IMR-90 (cell line): ENCODE data around the gene BGN. TPM values are rescaled to one million over a fixed set of nuclear protein-coding genes. Genes with fewer than 3 reads are reported as not detected.

Experiments used
- ATAC-seq: fragments of 200-7000 bp; cut with Tn5 transposase; 2 replicates; pipeline ENCODE4 v1.9.1; 2020; ENCODE audit warnings: low read depth, mild to moderate bottlenecking, moderate library complexity
- BruUV-seq: library from RNA; stranded (reverse); fragments of 400-500 nt; replicated peaks from 2 replicates; lab custom pipeline; 2021; lab: Mats Ljungman, UMichigan
- CTCF ChIA-PET: fragments of 300-600 bp; formaldehyde crosslinking; extraction: SDS; loops from one replicate; lab custom pipeline; 2021; ENCODE audit warnings: antibody characterized with exemption; lab: Yijun Ruan, JAX
- POLR2A ChIA-PET: fragments of 300-600 bp; sonication (Branson Sonifier 250); formaldehyde crosslinking; loops from one replicate; lab custom pipeline; 2022; ENCODE audit warnings: antibody characterized with exemption; ENCODE audit not compliant: unreplicated experiment; lab: Charles Lee
- DNase-seq: peaks from one replicate; pipeline ENCODE4 v3.0.0; 2013
- H2AFZ ChIP-seq: replicated peaks from 2 replicates; pipeline ENCODE3; 2013; ENCODE audit warnings: low read length, mild to moderate bottlenecking; ENCODE audit not compliant: poor library complexity
- H2AK5ac ChIP-seq: 2 replicates; pipeline ENCODE4 v1.6.1; 2013; ENCODE audit warnings: low read depth, low read length, inconsistent platforms
- H2AK9ac ChIP-seq: replicated peaks from 2 replicates; pipeline ENCODE3; 2013; ENCODE audit warnings: mild to moderate bottlenecking, low read depth, low read length, moderate library complexity; ENCODE audit not compliant: poor library complexity
- H2BK120ac ChIP-seq: 2 replicates; pipeline ENCODE4 v1.6.1; 2013; ENCODE audit warnings: low read depth, low read length, inconsistent platforms
- H2BK15ac ChIP-seq: 3 replicates; pipeline ENCODE4 v1.6.1; 2013; ENCODE audit warnings: low read depth, low read length, inconsistent platforms
- H2BK20ac ChIP-seq: 2 replicates; pipeline ENCODE4 v1.6.1; 2013; ENCODE audit warnings: low read depth, mild to moderate bottlenecking, inconsistent platforms, low read length, moderate library complexity
- H2BK5ac ChIP-seq: 2 replicates; pipeline ENCODE4 v1.6.1; 2013; ENCODE audit warnings: mild to moderate bottlenecking, low read depth, low read length, inconsistent platforms; ENCODE audit not compliant: poor library complexity, severe bottlenecking
- H3K14ac ChIP-seq: replicated peaks from 2 replicates; pipeline ENCODE4 v1.6.1; 2013; ENCODE audit warnings: low read depth, low read length, inconsistent platforms
- H3K18ac ChIP-seq: 2 replicates; pipeline ENCODE4 v1.6.1; 2013; ENCODE audit warnings: low read depth, low read length, control low read depth
- H3K23ac ChIP-seq: 2 replicates; pipeline ENCODE4 v1.6.1; 2013; ENCODE audit warnings: low read depth, low read length, inconsistent platforms
- H3K27ac ChIP-seq: 2 replicates; pipeline ENCODE4 v1.5.1; 2013; ENCODE audit warnings: mild to moderate bottlenecking, control low read depth, low read length; ENCODE audit not compliant: insufficient read depth
- H3K27me3 ChIP-seq: 2 replicates; pipeline ENCODE4 v1.6.1; 2013; ENCODE audit warnings: low read length; ENCODE audit not compliant: control insufficient read depth, insufficient read depth
- H3K36me3 ChIP-seq: 2 replicates; pipeline ENCODE4 v1.6.1; 2013; ENCODE audit warnings: low read length, mixed read lengths; ENCODE audit not compliant: control insufficient read depth, insufficient read depth
- H3K4ac ChIP-seq: 2 replicates; pipeline ENCODE4 v1.6.1; 2013; ENCODE audit warnings: low read depth, low read length, inconsistent platforms
- H3K4me1 ChIP-seq: 2 replicates; pipeline ENCODE4 v1.6.1; 2013; ENCODE audit warnings: low read length, mixed read lengths; ENCODE audit not compliant: control insufficient read depth, insufficient read depth
- H3K4me2 ChIP-seq: 2 replicates; pipeline ENCODE4 v1.6.1; 2013; ENCODE audit warnings: low read depth, mild to moderate bottlenecking, control low read depth, low read length, moderate library complexity
- H3K4me3 ChIP-seq: 2 replicates; pipeline ENCODE4 v1.5.1; 2013; ENCODE audit warnings: low read depth, mild to moderate bottlenecking, control low read depth, low read length, moderate library complexity; ENCODE audit not compliant: insufficient read depth
- H3K56ac ChIP-seq: 2 replicates; pipeline ENCODE4 v1.6.1; 2013; ENCODE audit warnings: low read length, inconsistent platforms; ENCODE audit not compliant: insufficient read depth; ENCODE audit errors: extremely low read depth
- H3K79me1 ChIP-seq, 2 experiments: 2 replicates each; pipeline ENCODE4 v1.6.1; 2013; ENCODE audit warnings: low read length in 2 of 2, inconsistent platforms in 1 of 2, low read depth in 1 of 2
- H3K9ac ChIP-seq: 2 replicates; pipeline ENCODE4 v1.6.1; 2013; ENCODE audit warnings: low read depth, low read length, control low read depth
- H3K9me1 ChIP-seq: 2 replicates; pipeline ENCODE4 v1.6.1; 2013; ENCODE audit warnings: low read length, inconsistent platforms; ENCODE audit not compliant: insufficient read depth
- H3K9me3 ChIP-seq: 2 replicates; pipeline ENCODE4 v1.6.1; 2013; ENCODE audit warnings: low read length; ENCODE audit not compliant: control insufficient read depth, insufficient read depth
- H4K20me1 ChIP-seq: 2 replicates; pipeline ENCODE4 v1.6.1; 2013; ENCODE audit warnings: low read length, inconsistent platforms; ENCODE audit not compliant: insufficient read depth
- H4K5ac ChIP-seq: 2 replicates; pipeline ENCODE4 v1.6.1; 2013; ENCODE audit warnings: mild to moderate bottlenecking, low read depth, low read length, control low read depth
- H4K8ac ChIP-seq, 2 experiments: 2 replicates each; pipeline ENCODE4 v1.6.1; 2013; ENCODE audit warnings: low read depth in 2 of 2, low read length in 2 of 2, control low read depth in 1 of 2, inconsistent platforms in 1 of 2
- H4K91ac ChIP-seq: 2 replicates; pipeline ENCODE4 v1.6.1; 2013; ENCODE audit warnings: low read depth, low read length, inconsistent platforms; ENCODE audit not compliant: insufficient read depth
- BHLHE40 ChIP-seq: fragments of 150-350 bp; IDR thresholded peaks from 2 replicates; pipeline ENCODE4 v1.6.1; 2016; ENCODE audit warnings: mild to moderate bottlenecking, low read depth, low read length
- CEBPB ChIP-seq: IDR thresholded peaks from 2 replicates; pipeline ENCODE4 v1.6.1; 2012; ENCODE audit warnings: low read depth, low read length, improper control_type of control experiment
- CHD1 ChIP-seq: IDR thresholded peaks from 2 replicates; pipeline ENCODE4 v1.6.1; 2012; ENCODE audit warnings: low read depth, low read length, improper control_type of control experiment
- MAFK ChIP-seq: IDR thresholded peaks from 2 replicates; pipeline ENCODE4 v1.6.1; 2012; ENCODE audit warnings: low read depth, low read length, improper control_type of control experiment
- MAZ ChIP-seq: IDR thresholded peaks from 2 replicates; pipeline ENCODE4 v1.6.1; 2012; ENCODE audit warnings: low read depth, mild to moderate bottlenecking, low read length, improper control_type of control experiment, moderate library complexity, borderline replicate concordance
- MXI1 ChIP-seq: IDR thresholded peaks from 2 replicates; pipeline ENCODE4 v1.6.1; 2012; ENCODE audit warnings: low read depth, mild to moderate bottlenecking, low read length, moderate library complexity, borderline replicate concordance
- NFE2L2 ChIP-seq: fragments of 150-350 bp; IDR thresholded peaks from 2 replicates; pipeline ENCODE4 v1.6.1; 2016; ENCODE audit warnings: low read depth, mild to moderate bottlenecking, low read length
- POLR2A ChIP-seq: IDR thresholded peaks from 2 replicates; pipeline ENCODE4 v1.6.1; 2012; ENCODE audit warnings: mild to moderate bottlenecking, low read depth, low read length
- RAD21 ChIP-seq: IDR thresholded peaks from 2 replicates; pipeline ENCODE4 v1.6.1; 2012; ENCODE audit warnings: low read length, improper control_type of control experiment
- RCOR1 ChIP-seq: IDR thresholded peaks from 2 replicates; pipeline ENCODE4 v1.6.1; 2012; ENCODE audit warnings: mild to moderate bottlenecking, low read length, improper control_type of control experiment; ENCODE audit not compliant: insufficient replicate concordance
- RFX5 ChIP-seq: IDR thresholded peaks from 2 replicates; pipeline ENCODE4 v1.8.0; 2012; ENCODE audit warnings: low read depth, mild to moderate bottlenecking, low read length, moderate library complexity
- SMC3 ChIP-seq: fragments of 150-350 bp; IDR thresholded peaks from 2 replicates; pipeline ENCODE4 v1.6.1; 2016; ENCODE audit warnings: low read depth, mild to moderate bottlenecking, antibody characterized with exemption, low read length, moderate library complexity
- WGBS, 2 experiments: methylation state at CpG; one replicate each; pipeline versions ENCODE4 v1.1.5 to v1.1.7; 2013; ENCODE audit warnings: missing lambda C conversion rate in 2 of 2; ENCODE audit not compliant: insufficient read length in 1 of 2; ENCODE audit errors: extremely low coverage in 2 of 2; 5-methylcytosine and 5-hydroxymethylcytosine counted together
- dilution Hi-C: fragments of 300-500 bp; cut with HindIII; formaldehyde crosslinking; loops from one replicate; pipeline ENCODE4 v1.14.3; 2018; ENCODE audit warnings: low sequenced_read_pairs; ENCODE audit not compliant: unreplicated experiment
- in situ Hi-C: fragments of 300-500 bp; cut with MboI; formaldehyde crosslinking; loops from 3 replicates; pipeline ENCODE4 v1.14.3; 2019; ENCODE audit warnings: low sequenced_read_pairs, inconsistent platforms, mixed read lengths
- intact Hi-C: fragments of 100-400 bp; cut with micrococcal nuclease; formaldehyde crosslinking; loops from 2 replicates; pipeline ENCODE4 v1.10.0; 2022
- polyA plus RNA-seq, 3 experiments: library from polyadenylated mRNA; depleted of rRNA; stranded (reverse); fragments of >200 nt; gene quantifications; 2 replicates each; pipeline ENCODE4 v1.2.3, GENCODE V29; 2012; ENCODE audit warnings: low replicate concordance in 1 of 3
- total RNA-seq: library from RNA; depleted of rRNA; stranded (reverse); fragments of >200 nt; gene quantifications from 2 replicates; pipeline ENCODE4 v1.2.3, GENCODE V29; 2012
- TF ChIP-seq, protein P1 (sequence below): fragments of 150-350 bp; IDR thresholded peaks from 2 replicates; pipeline ENCODE4 v1.6.1; 2017; ENCODE audit warnings: mild to moderate bottlenecking, antibody characterized with exemption, low read length, low read depth
- TF ChIP-seq, protein P2 (sequence below): conservative IDR thresholded peaks from 2 replicates; pipeline ENCODE4 v1.5.1; 2012; ENCODE audit warnings: mild to moderate bottlenecking, low read depth, low read length, improper control_type of control experiment
- TF ChIP-seq, protein P3 (sequence below): fragments of 150-350 bp; IDR thresholded peaks from 2 replicates; pipeline ENCODE4 v1.6.1; 2016; ENCODE audit warnings: low read depth, mild to moderate bottlenecking, low read length, moderate library complexity, borderline replicate concordance

Gene BGN
- total and polyA plus RNA-seq, 2 of the 4 experiments (the other 2 are of a cell fraction), result 11.3 to 298 TPM

- Histone ChIP-seq H3K79me1 (no peaks in the 10 kb centered on the region), H2AFZ (no peak overlapping the region), H2AK9ac (no peak overlapping the region), H2BK15ac (no peak overlapping the region), H4K91ac (no peak overlapping the region), H2BK120ac (no peak overlapping the region), H3K14ac (no peak overlapping the region), H3K23ac (no peak overlapping the region), H3K27me3 (peaks cover 3% of the 10 kb centered on the region), H3K36me3 (no peaks in the 10 kb centered on the region), H2BK5ac (no peak overlapping the region), H3K56ac (no peak overlapping the region), H2BK20ac (no peak overlapping the region), H3K9me1 (no peaks in the 10 kb centered on the region), H2AK5ac (no peak overlapping the region), H3K9ac (no peak overlapping the region), H4K8ac (no peak overlapping the region), H3K4ac (no peak overlapping the region), H3K18ac (no peak overlapping the region), H3K4me1 (no peaks in the 10 kb centered on the region), H3K27ac (no peak overlapping the region), H4K20me1 (no peaks in the 10 kb centered on the region; the same call in 1 of the 2 replicates), H3K4me3 (no peak overlapping the region), H3K4me2 (no peak overlapping the region), H3K9me3 (peaks cover 3% of the 10 kb centered on the region; the same call in 1 of the 2 replicates), H4K5ac (no peak overlapping the region)
- dilution Hi-C loops, result no loop called here
- POLR2A ChIA-PET, result interaction anchor here (0.7 kb wide), 1 partner anchor 924 kb away, joined by 3 read pairs; no protein-coding TSS in a partner anchor
- in situ Hi-C loops, result no loop called here
- DNase-seq (no peak), ATAC-seq (no peak)
- no TSS peak for BruUV-seq
- intact Hi-C loops, result no loop called here
- TF ChIP-seq MAZ, result no peak
- TF ChIP-seq MAFK, result no peak
- TF ChIP-seq CEBPB, result no peak
- no peak for TF ChIP-seq RAD21
- no peak for TF ChIP-seq RFX5
- TF ChIP-seq, protein P1, sequence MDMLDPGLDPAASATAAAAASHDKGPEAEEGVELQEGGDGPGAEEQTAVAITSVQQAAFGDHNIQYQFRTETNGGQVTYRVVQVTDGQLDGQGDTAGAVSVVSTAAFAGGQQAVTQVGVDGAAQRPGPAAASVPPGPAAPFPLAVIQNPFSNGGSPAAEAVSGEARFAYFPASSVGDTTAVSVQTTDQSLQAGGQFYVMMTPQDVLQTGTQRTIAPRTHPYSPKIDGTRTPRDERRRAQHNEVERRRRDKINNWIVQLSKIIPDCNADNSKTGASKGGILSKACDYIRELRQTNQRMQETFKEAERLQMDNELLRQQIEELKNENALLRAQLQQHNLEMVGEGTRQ, result no peak
- no peak for TF ChIP-seq SMC3
- TF ChIP-seq, protein P2, sequence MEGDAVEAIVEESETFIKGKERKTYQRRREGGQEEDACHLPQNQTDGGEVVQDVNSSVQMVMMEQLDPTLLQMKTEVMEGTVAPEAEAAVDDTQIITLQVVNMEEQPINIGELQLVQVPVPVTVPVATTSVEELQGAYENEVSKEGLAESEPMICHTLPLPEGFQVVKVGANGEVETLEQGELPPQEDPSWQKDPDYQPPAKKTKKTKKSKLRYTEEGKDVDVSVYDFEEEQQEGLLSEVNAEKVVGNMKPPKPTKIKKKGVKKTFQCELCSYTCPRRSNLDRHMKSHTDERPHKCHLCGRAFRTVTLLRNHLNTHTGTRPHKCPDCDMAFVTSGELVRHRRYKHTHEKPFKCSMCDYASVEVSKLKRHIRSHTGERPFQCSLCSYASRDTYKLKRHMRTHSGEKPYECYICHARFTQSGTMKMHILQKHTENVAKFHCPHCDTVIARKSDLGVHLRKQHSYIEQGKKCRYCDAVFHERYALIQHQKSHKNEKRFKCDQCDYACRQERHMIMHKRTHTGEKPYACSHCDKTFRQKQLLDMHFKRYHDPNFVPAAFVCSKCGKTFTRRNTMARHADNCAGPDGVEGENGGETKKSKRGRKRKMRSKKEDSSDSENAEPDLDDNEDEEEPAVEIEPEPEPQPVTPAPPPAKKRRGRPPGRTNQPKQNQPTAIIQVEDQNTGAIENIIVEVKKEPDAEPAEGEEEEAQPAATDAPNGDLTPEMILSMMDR, result no peak
- TF ChIP-seq POLR2A, result no peak
- no peak for TF ChIP-seq MXI1
- TF ChIP-seq BHLHE40, result no peak
- TF ChIP-seq RCOR1, result no peak
- no peak for TF ChIP-seq CHD1
- TF ChIP-seq, protein P3, sequence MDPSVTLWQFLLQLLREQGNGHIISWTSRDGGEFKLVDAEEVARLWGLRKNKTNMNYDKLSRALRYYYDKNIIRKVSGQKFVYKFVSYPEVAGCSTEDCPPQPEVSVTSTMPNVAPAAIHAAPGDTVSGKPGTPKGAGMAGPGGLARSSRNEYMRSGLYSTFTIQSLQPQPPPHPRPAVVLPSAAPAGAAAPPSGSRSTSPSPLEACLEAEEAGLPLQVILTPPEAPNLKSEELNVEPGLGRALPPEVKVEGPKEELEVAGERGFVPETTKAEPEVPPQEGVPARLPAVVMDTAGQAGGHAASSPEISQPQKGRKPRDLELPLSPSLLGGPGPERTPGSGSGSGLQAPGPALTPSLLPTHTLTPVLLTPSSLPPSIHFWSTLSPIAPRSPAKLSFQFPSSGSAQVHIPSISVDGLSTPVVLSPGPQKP, result no peak
- TF ChIP-seq NFE2L2, result no peak
- 86% methylated on average over 21 of the region's 35 CpGs; no CpG with 5 or more reads in 1 of the 2 experiments for WGBS, 2 experiments
- CTCF ChIA-PET, result no interaction called here
These were observed 49.5 kb upstream of the BGN start for GRCh38 chrX:153445106-153445855.
